Stimulated activated naive CD8-positive, alpha-beta T cell treated with anti-CD3 and anti-CD28 coated beads, Interleukin-15, amount 100 ng/mL, for 72 hours (primary cell): ENCODE data around the gene PPM1F.
"Not testable (repeated sequence)": the region's sequence is repeated elsewhere in the genome, so short reads cannot be mapped to it uniquely, and the experiment has no call there.

ENCODE experiments used
- ATAC-seq: fragments of 150-1000 bp; cut with Tn5 transposase; 2 replicates; pipeline ENCODE4 v1.10.0; 2021; ENCODE audit warnings: mild to moderate bottlenecking, moderate library complexity
- DNase-seq, 2 donors: peaks; one replicate each; pipeline ENCODE4 v3.0.0; 2021 to 2022
- H3K27ac Mint-ChIP-seq, 2 donors: one replicate each; pipeline ENCODE4 v1.8.0; 2022; ENCODE audit warnings: mild to moderate bottlenecking in 2 of 2, mixed read lengths in 2 of 2, moderate library complexity in 2 of 2
- H3K27me3 Mint-ChIP-seq: one replicate; pipeline ENCODE4 v1.8.0; 2022; ENCODE audit warnings: mixed read lengths
- H3K4me1 Mint-ChIP-seq: one replicate; pipeline ENCODE4 v1.8.0; 2022; ENCODE audit warnings: mild to moderate bottlenecking, mixed read lengths
- H3K4me3 Mint-ChIP-seq, 2 donors: one replicate each; pipeline ENCODE4 v1.8.0; 2022; ENCODE audit warnings: mild to moderate bottlenecking in 2 of 2, mixed read lengths in 2 of 2, moderate library complexity in 1 of 2
- H3K9me3 Mint-ChIP-seq, 2 donors: one replicate each; pipeline ENCODE4 v1.8.0; 2022; ENCODE audit warnings: mixed read lengths in 2 of 2

Gene PPM1F

GRCh38 chr22:21909871-21910270 lies 42.8 kb downstream of the PPM1F start:
- no peaks in the 10 kb centered on the region for H3K9me3 Mint-ChIP-seq
- ATAC-seq, result no peak
- no peak overlapping the region for H3K4me3 Mint-ChIP-seq
- DNase-seq, result no peak
- H3K27ac Mint-ChIP-seq, result peak overlapping the region in 1 of 2 donors; percentile 35
- no peaks in the 10 kb centered on the region for H3K4me1 Mint-ChIP-seq
- no peaks in the 10 kb centered on the region for H3K27me3 Mint-ChIP-seq

GRCh38 chr22:21907638-21908522 lies 44.8 kb downstream of the PPM1F start:
- Mint-ChIP-seq H3K9me3 (no peaks in the 10 kb centered on the region), H3K27me3 (no peaks in the 10 kb centered on the region), H3K4me1 (no peaks in the 10 kb centered on the region), H3K27ac (peak overlapping the region in 1 of 2 donors; percentile 89), H3K4me3 (no peak overlapping the region)
- DNase-seq (no peak), ATAC-seq (no peak)

DNA sequence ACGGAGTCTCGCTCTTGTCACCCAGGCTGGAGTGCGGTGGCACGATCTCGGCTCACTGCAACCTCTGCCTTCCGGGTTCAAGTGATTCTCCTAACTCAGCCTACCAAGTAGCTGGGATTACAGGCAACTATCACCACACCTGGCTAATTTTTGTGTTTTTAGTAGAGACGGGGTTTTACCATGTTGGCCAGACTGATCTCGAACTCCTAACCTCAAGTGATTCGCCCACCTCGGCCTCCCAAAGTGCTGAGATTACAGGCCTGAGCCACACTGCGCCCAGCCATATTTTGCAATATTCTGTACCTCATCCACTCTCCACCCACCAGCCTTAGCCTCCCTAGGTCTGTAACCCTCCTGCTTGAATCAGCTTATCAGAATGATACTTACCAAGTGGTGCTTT lies 47.4 kb downstream of the PPM1F start:
- not testable (repeated sequence) for H3K4me3 Mint-ChIP-seq, H3K27ac Mint-ChIP-seq, ATAC-seq, H3K9me3 Mint-ChIP-seq, DNase-seq, H3K27me3 Mint-ChIP-seq, H3K4me1 Mint-ChIP-seq

GRCh38 chr22:21904250-21904789 lies 48.3 kb downstream of the PPM1F start:
- ATAC-seq, result no peak
- Mint-ChIP-seq H3K27ac (peak overlapping the region in 1 of 2 donors; percentile 27), H3K4me3 (no peak overlapping the region), H3K27me3 (peaks cover 6% of the 10 kb centered on the region), H3K4me1 (peaks cover 5% of the 10 kb centered on the region), H3K9me3 (no peaks in the 10 kb centered on the region)
- no peak for DNase-seq

GRCh38 chr22:21903283-21903682 lies 49.4 kb downstream of the PPM1F start:
- DNase-seq, result no peak
- no peak overlapping the region for H3K4me3 Mint-ChIP-seq
- no peak for ATAC-seq
- no peak overlapping the region for H3K27ac Mint-ChIP-seq
- H3K4me1 Mint-ChIP-seq, result peaks cover 5% of the 10 kb centered on the region
- peaks cover 6% of the 10 kb centered on the region for H3K27me3 Mint-ChIP-seq
- H3K9me3 Mint-ChIP-seq, result no peaks in the 10 kb centered on the region

DNA sequence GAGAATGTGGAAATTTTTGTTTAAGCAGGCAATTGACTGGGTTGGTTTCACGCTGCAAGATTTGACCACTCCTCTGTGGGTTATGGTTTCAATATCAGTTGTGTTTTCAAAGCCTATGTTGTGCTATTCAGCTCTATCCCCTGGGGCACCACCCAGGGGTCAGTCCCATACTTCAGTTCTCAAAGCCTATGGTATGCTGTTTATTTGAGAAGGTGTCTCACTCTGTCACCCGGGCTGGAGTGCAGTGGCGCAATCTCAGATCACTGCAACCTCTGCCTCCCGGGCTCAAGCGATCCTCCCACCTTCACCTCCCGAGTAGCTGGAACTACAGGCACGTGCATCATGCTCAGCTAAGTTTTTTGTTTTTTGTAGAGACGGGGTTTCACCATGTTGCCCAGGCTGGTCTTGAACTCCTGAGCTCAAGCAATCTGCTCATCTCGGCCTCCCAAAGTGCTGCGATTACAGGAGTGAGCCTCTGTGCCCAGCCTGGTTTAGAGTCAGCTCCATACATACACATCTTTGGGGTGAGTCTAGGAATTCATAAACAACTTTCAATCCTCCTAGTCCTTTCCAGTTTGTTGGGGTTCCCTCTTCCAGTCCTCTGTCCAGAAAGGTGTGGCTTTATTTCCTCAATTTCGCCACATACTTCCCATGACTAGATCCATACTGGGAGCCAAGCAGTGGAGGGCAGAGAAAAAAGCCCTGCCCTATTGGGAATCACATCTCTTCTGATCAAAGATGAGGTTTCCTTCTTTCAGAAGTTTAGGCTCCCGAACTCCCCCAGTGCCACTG lies 50.2 kb downstream of the PPM1F start:
- no peak for DNase-seq
- H3K4me3 Mint-ChIP-seq, result no peak overlapping the region
- H3K27me3 Mint-ChIP-seq, result peaks cover 6% of the 10 kb centered on the region
- no peaks in the 10 kb centered on the region for H3K9me3 Mint-ChIP-seq
- ATAC-seq, result no peak
- H3K27ac Mint-ChIP-seq, result peak overlapping the region in 1 of 2 donors; percentile 52
- H3K4me1 Mint-ChIP-seq, result peaks cover 5% of the 10 kb centered on the region

DNA sequence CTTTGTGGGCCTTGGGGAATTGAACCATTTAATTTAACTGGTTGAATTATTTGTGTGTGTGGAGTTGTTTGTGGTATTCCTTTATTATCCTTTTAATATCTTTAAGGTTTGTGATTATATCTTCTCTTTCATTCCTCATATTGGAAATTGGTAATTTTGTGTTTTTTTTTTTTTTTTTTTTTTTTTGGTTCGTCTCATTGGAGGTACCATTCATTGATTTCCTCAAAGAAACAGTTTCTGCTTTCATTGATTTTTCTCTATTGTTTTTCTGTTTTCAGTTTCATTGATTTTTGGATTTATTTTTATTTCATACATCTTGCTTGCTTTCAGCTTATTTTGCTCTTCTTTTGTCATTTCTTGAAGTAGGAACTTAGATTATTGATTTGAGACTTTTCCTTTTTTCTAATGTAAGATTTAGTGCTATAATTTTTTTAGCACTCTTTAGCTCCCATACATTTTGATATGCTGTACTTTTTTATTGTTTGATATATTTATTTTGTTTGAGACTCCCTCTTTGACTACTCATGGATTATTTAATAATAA lies 54.2 kb downstream of the PPM1F start:
- H3K9me3 Mint-ChIP-seq, result no peaks in the 10 kb centered on the region
- peaks cover 6% of the 10 kb centered on the region for H3K27me3 Mint-ChIP-seq
- peaks cover 5% of the 10 kb centered on the region for H3K4me1 Mint-ChIP-seq
- DNase-seq, result no peak
- no peak overlapping the region for H3K4me3 Mint-ChIP-seq
- no peak for ATAC-seq
- no peak overlapping the region for H3K27ac Mint-ChIP-seq

DNA sequence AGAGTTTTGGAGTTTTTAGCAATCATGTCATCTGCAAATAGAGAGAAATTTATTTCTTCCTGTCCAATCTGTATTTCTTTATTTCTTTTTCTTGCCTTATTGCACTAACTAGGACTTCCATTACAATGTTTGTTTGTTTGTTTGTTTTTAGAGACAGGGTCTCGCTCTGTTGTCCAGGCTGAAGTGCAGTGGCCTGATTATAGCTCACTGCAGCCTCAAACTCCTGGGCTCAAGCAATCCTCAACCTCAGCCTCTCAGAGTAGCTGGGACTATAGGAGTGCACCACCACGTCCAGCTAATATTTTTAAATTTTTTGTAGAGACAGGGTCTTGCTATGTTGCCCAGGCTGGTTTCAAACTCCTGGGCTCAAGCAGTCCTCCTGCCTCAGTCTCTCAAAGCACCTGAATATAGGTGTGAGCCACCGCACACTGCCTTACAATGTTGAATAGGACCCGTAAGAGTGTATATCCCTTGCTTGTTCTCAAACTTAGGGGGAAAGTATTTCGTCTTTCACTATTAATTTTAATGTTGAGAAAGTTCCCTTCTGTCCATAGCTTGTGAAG lies 55.6 kb downstream of the PPM1F start:
- H3K4me3 Mint-ChIP-seq, result no peak overlapping the region
- DNase-seq, result no peak
- peaks cover 6% of the 10 kb centered on the region for H3K27me3 Mint-ChIP-seq

GRCh38 chr22:21896275-21896674 lies 56.4 kb downstream of the PPM1F start:
- not testable (repeated sequence) for H3K4me3 Mint-ChIP-seq, ATAC-seq, H3K9me3 Mint-ChIP-seq, H3K4me1 Mint-ChIP-seq, DNase-seq, H3K27me3 Mint-ChIP-seq, H3K27ac Mint-ChIP-seq

More for the DNA sequence above, 55.6 kb downstream of the PPM1F start:
- no peak overlapping the region for H3K27ac Mint-ChIP-seq
- ATAC-seq, result no peak
- H3K9me3 Mint-ChIP-seq, result no peaks in the 10 kb centered on the region
- peaks cover 5% of the 10 kb centered on the region for H3K4me1 Mint-ChIP-seq

- DNase-seq (no peak), ATAC-seq (no peak)
- Mint-ChIP-seq H3K4me3 (no peak overlapping the region), H3K27ac (no peak overlapping the region), H3K27me3 (no peaks in the 10 kb centered on the region), H3K4me1 (no peaks in the 10 kb centered on the region), H3K9me3 (no peaks in the 10 kb centered on the region)
These were observed 57.8 kb downstream of the PPM1F start for GRCh38 chr22:21894799-21895198.

- ATAC-seq (no peak), DNase-seq (no peak)
- H3K27ac Mint-ChIP-seq, result peak overlapping the region in 1 of 2 donors; percentile 65
- H3K4me1 Mint-ChIP-seq, result no peaks in the 10 kb centered on the region
- no peak overlapping the region for H3K4me3 Mint-ChIP-seq
- no peaks in the 10 kb centered on the region for H3K9me3 Mint-ChIP-seq
- no peaks in the 10 kb centered on the region for H3K27me3 Mint-ChIP-seq
These were observed 63.2 kb downstream of the PPM1F start for GRCh38 chr22:21889251-21889990.

DNA sequence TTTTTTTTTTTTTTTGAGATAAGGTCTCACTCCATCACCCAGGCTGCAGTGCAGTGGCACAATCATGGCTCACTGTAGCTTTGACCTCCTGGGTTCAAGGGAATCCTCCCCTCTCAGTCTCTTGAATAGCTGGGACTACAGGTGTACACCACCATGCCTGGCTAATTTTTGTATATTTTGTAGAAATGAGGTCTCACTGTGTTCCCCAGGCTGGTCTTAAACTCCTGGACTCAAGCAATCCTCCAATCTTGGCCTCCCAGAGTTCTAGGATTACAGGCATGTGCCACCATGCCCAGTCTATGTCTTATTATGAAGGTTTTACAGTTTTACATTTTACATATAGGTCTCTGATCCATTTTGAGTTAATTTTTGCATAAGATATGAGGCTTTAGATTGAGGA lies 64.8 kb downstream of the PPM1F start:
- ATAC-seq (no peak), DNase-seq (no peak)
- Mint-ChIP-seq H3K4me1 (no peaks in the 10 kb centered on the region), H3K27me3 (no peaks in the 10 kb centered on the region), H3K27ac (no peak overlapping the region), H3K9me3 (no peaks in the 10 kb centered on the region), H3K4me3 (no peak overlapping the region)

DNA sequence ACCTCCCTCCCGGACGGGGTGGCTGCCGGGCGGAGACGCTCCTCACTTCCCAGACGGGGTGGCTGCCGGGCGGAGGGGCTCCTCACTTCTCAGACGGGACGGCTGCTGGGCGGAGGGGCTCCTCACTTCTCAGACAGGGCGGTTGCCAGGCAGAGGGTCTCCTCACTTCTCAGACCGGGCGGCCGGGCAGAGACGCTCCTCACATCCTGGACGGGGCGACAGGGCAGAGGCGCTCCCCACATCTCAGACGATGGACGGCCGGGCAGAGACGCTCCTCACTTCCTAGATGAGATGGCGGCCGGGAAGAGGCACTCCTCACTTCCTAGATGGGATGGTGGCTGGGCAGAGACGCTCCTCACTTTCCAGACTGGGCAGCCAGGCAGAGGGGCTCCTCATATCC lies 68.7 kb downstream of the PPM1F start:
- not testable (repeated sequence) for DNase-seq, H3K4me1 Mint-ChIP-seq, H3K27ac Mint-ChIP-seq, ATAC-seq, H3K9me3 Mint-ChIP-seq, H3K27me3 Mint-ChIP-seq, H3K4me3 Mint-ChIP-seq

DNA sequence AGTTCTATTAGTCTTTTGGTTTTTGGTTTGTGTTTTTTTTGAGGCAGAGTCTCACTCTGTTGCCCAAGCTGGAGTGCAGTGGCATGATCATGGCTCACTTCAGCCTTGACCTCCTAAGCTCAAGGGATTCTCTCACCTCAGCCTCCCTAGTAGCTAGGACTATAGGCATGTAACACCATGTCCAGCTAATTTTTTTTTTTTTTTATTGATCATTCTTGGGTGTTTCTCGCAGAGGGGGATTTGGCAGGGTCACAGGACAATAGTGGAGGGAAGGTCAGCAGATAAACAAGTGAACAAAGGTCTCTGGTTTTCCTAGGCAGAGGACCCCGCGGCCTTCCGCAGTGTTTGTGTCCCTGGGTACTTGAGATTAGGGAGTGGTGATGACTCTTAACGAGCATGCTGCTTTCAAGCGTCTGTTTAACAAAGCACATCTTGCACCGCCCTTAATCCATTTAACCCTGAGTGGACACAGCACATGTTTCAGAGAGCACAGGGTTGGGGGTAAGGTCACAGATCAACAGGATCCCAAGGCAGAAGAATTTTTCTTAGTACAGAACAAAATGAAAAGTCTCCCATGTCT lies 69.8 kb downstream of the PPM1F start:
- H3K4me1 Mint-ChIP-seq, ATAC-seq, H3K27me3 Mint-ChIP-seq, H3K9me3 Mint-ChIP-seq, H3K27ac Mint-ChIP-seq, H3K4me3 Mint-ChIP-seq, DNase-seq: not testable (repeated sequence)
